ENCODE results near the gene GHITM. TPM values are rescaled to one million over a fixed set of nuclear protein-coding genes. Genes with fewer than 3 reads are reported as not detected.

Gene GHITM
- total and polyA plus RNA-seq, 3 donors from 2014 or later = 140 to 284 (median 220) TPM

DNA sequence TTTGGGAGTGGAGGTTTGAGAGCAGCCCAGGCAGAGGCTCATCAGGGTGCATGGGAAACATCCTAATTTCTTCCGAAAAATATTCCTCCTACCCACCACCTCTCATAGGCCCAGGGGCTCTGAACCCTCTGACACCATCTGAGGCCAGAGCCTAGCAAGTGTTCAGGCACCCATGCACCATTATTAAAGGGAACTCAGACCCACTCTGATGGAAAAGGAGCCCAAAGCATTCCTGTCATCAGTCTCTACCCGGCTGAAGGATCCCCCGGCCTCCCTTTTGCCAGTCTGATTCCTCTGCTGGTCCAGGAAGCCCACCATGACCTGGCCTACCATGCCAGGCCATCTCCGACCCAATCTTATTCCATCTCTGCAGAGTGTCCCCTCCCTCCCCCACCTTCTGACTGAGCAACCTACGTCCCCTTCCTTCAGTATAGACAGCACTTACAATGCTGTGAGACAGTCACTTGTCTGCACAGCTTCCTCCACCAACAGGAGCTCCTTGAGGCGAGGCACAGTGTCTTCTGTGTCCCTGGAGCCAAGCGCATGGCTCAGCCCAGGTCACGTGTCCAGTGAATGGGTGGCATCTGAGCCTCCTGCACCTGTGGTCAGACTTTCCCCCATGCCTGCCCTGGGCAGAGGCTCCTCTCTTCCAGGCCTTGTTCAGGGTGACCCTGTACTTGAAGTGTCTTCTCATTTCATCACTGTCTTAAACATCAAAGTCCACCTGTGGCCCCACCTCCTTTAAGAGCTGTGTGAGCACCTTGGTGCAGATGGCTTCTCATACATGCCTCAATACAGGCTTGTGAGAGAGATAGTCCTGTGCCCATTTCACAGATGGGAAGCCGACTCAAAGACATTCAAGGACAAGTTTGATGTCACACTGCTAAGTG lies 33.4 kb downstream of the GHITM start:
- TF ChIP-seq CTCF (IDR thresholded peaks at IDR 0.05) (no peak), POLR2A (IDR thresholded peaks at IDR 0.05) (no peak)
- no peaks in the 10 kb centered on the region for H3K36me3 ChIP-seq (ENCODE audit: low read depth, missing control alignments)
- no peak for DNase-seq
- no peak overlapping the region for H3K27ac ChIP-seq
- H3K27me3 ChIP-seq = no peaks in the 10 kb centered on the region
- no peaks in the 10 kb centered on the region for H3K4me1 ChIP-seq
- intact Hi-C loops (cut with DNase I; ENCODE audit: low total_unique reads) = no loop called here
- no peaks in the 10 kb centered on the region for H3K9me3 ChIP-seq
- no peak overlapping the region for H3K4me3 ChIP-seq
- 93 to 97% methylated on average over 9 of the region's 9 CpGs for WGBS, 2 donors

DNA sequence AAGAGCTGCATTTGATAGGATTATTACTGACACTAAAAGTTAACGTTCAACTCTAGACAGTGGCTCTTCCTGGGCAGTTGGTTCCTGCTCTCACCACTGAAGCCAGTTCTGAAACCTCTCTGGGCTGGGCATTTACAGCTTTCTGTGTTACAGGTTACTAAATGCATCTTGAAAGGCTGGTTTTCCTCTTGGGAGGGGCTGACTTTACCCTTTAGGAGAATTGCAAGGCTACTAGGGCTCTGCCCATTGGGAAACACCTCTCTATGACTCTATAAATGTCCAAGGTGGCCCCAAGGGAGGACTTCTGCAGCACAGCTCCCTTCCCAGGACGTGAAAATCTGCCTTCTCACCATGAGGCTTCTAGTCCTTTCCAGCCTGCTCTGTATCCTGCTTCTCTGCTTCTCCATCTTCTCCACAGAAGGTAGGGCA lies 34.2 kb downstream of the GHITM start, which contains the start of gene GPR15LG:
TSS of gene GPR15LG (plus strand) at position 301 of the 429 bp plus-strand sequence. CDS start at position 352, 51 bp downstream.
- TF ChIP-seq CTCF (IDR thresholded peaks at IDR 0.05) (no peak), POLR2A (IDR thresholded peaks at IDR 0.05) (no peak)
- no peak within 1 kb of the TSS for H3K27ac ChIP-seq
- H3K4me1 ChIP-seq = no peaks in the 10 kb centered on the region
- no peaks in the 10 kb centered on the region for H3K27me3 ChIP-seq
- no peak within 1 kb of the TSS for H3K4me3 ChIP-seq
- no peaks in the 10 kb centered on the region for H3K36me3 ChIP-seq (ENCODE audit: low read depth, missing control alignments)
- no peak for DNase-seq
- no peaks in the 10 kb centered on the region for H3K9me3 ChIP-seq
- 74 to 75% methylated on average over 2 of the region's 2 CpGs for WGBS, 2 donors
- intact Hi-C loops (cut with DNase I; ENCODE audit: low total_unique reads) = no loop called here

DNA sequence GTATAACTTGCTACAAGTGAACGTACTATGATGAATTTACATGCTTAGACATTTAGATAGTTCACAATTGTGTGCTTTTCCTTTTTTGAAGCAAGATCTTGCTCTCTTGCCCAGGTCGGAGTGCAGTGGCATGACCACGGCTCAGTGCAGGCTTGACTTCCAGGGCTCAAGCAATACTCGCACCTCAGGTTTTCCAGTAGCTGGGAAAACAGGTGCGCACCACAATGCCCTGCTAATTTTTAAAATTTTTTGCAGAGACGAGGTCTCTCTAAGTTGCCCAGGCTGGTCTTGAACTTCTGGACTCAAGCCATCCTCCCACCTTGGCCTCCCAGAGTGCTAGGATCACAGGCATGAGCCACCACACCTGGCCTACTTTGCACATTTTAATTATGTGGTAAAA lies 36.1 kb downstream of the GHITM start:
- Histone ChIP-seq H3K27me3 (no peaks in the 10 kb centered on the region), H3K9me3 (no peaks in the 10 kb centered on the region), H3K4me3 (no peak overlapping the region), H3K27ac (no peak overlapping the region), H3K4me1 (no peaks in the 10 kb centered on the region), H3K36me3 (ENCODE audit: low read depth, missing control alignments) (no peaks in the 10 kb centered on the region)
- TF ChIP-seq POLR2A (IDR thresholded peaks at IDR 0.05) = no peak
- no peak for TF ChIP-seq CTCF (IDR thresholded peaks at IDR 0.05)
- intact Hi-C loops (cut with DNase I; ENCODE audit: low total_unique reads) = no loop called here
- no peak for DNase-seq
- 79 to 91% methylated on average over 6 of the region's 6 CpGs for whole genome bisulfite sequencing, 2 donors

- no peak for DNase-seq
- H3K9me3 ChIP-seq = no peaks in the 10 kb centered on the region
- H3K27me3 ChIP-seq = no peaks in the 10 kb centered on the region
- TF ChIP-seq CTCF (IDR thresholded peaks at IDR 0.05) (no peak), POLR2A (IDR thresholded peaks at IDR 0.05) (no peak)
- no peaks in the 10 kb centered on the region for H3K36me3 ChIP-seq (ENCODE audit: low read depth, missing control alignments)
- no peak overlapping the region for H3K27ac ChIP-seq
- no peak overlapping the region for H3K4me3 ChIP-seq
- whole genome bisulfite sequencing, 2 donors = 79 to 82% methylated on average over 4 of the region's 4 CpGs
- intact Hi-C loops (cut with DNase I; ENCODE audit: low total_unique reads) = no loop called here
- H3K4me1 ChIP-seq = no peaks in the 10 kb centered on the region
Observed at GRCh38 chr10:84176351-84176750, 37.0 kb downstream of the GHITM start.
